H1 (cell line): ENCODE data around the gene USP1. TPM values are rescaled to one million over a fixed set of nuclear protein-coding genes. Genes with fewer than 3 reads are reported as not detected.

Experiments used
- CTCF ChIA-PET: fragments of 300-600 bp; sonication (Branson Sonifier 250); formaldehyde crosslinking; loops from one replicate; lab custom pipeline; 2021; ENCODE audit not compliant: partially characterized antibody; lab: Charles Lee
- POLR2A ChIA-PET: fragments of 300-600 bp; sonication (Branson Sonifier 250); formaldehyde crosslinking; loops from one replicate; lab custom pipeline; 2021; ENCODE audit warnings: inconsistent platforms; ENCODE audit not compliant: partially characterized antibody; lab: Charles Lee
- DNase-seq, 2 experiments: peaks; one replicate each; pipeline versions ENCODE4 v3.0.0 to v3.0.0-alpha.2; 2010 to 2022; ENCODE audit warnings: low spot score in 2 of 2, low read depth in 1 of 2, mixed read lengths in 1 of 2
- FAIRE-seq: peaks from 2 replicates; lab custom pipeline; 2011; peaks lifted over from hg19 to GRCh38; lab: Jason Lieb, UNC
- H2AFZ ChIP-seq: 2 replicates; pipeline ENCODE4 v1.8.1; 2012; ENCODE audit warnings: low read length, inconsistent platforms
- H2AK5ac ChIP-seq: 2 replicates; pipeline ENCODE4 v1.6.1; 2013; ENCODE audit warnings: low read depth, low read length
- H2BK120ac ChIP-seq: replicated peaks from 2 replicates; pipeline ENCODE3; 2013; ENCODE audit warnings: low read depth, low read length, inconsistent platforms
- H2BK12ac ChIP-seq: 2 replicates; pipeline ENCODE4 v1.6.1; 2013; ENCODE audit warnings: low read depth, low read length
- H2BK15ac ChIP-seq: 2 replicates; pipeline ENCODE4 v1.6.1; 2013; ENCODE audit warnings: low read length
- H2BK20ac ChIP-seq: 2 replicates; pipeline ENCODE4 v1.6.1; 2013; ENCODE audit warnings: low read length
- H2BK5ac ChIP-seq: 2 replicates; pipeline ENCODE4 v1.6.1; 2013; ENCODE audit warnings: low read depth, low read length
- H3K14ac ChIP-seq: 2 replicates; pipeline ENCODE4 v1.6.1; 2013; ENCODE audit warnings: inconsistent platforms; ENCODE audit not compliant: insufficient read length
- H3K18ac ChIP-seq: 2 replicates; pipeline ENCODE4 v1.6.1; 2013; ENCODE audit warnings: low read length; ENCODE audit errors: extremely low read depth
- H3K23ac ChIP-seq: 2 replicates; pipeline ENCODE4 v1.6.1; 2013; ENCODE audit warnings: inconsistent platforms; ENCODE audit not compliant: insufficient read length
- H3K23me2 ChIP-seq: 2 replicates; pipeline ENCODE4 v1.6.1; 2013; ENCODE audit warnings: low read depth, low read length
- H3K27ac ChIP-seq: 2 replicates; pipeline ENCODE4 v1.6.1; 2011; ENCODE audit warnings: low read depth, low read length, inconsistent platforms
- H3K27me3 ChIP-seq, 4 experiments: replicated peaks in 1 of 4; 1 replicate in 1 of 4; 2 replicates in 3 of 4; pipeline versions ENCODE4 v1.6.1 to v1.8.1; 2011 to 2013; ENCODE audit warnings: low read length in 3 of 4, mild to moderate bottlenecking in 3 of 4, inconsistent platforms in 2 of 4, mixed read lengths in 2 of 4, moderate library complexity in 1 of 4; ENCODE audit not compliant: control insufficient read depth in 3 of 4, insufficient read depth in 3 of 4; ENCODE audit errors: extremely low read depth in 1 of 4
- H3K36me3 ChIP-seq, 4 experiments: 2 replicates each; pipeline versions ENCODE4 v1.6.1 to v1.8.1; 2011 to 2013; ENCODE audit warnings: mild to moderate bottlenecking in 4 of 4, low read length in 3 of 4, moderate library complexity in 2 of 4, control low read depth in 1 of 4, inconsistent platforms in 1 of 4; ENCODE audit not compliant: insufficient read depth in 4 of 4, control insufficient read depth in 2 of 4
- H3K4ac ChIP-seq: replicated peaks from 2 replicates; pipeline ENCODE3; 2013; ENCODE audit warnings: low read length, low read depth, mixed read lengths, inconsistent platforms; ENCODE audit not compliant: insufficient read length
- H3K4me1 ChIP-seq, 4 experiments: replicated peaks in 1 of 4; 1 replicate in 1 of 4; 2 replicates in 3 of 4; pipeline versions ENCODE4 v1.6.1 to v1.8.1; 2011 to 2013; ENCODE audit warnings: low read length in 3 of 4, inconsistent platforms in 2 of 4, mixed read lengths in 1 of 4; ENCODE audit not compliant: insufficient read depth in 4 of 4, control insufficient read depth in 3 of 4
- H3K4me2 ChIP-seq, 2 experiments: 2 replicates each; pipeline versions ENCODE4 v1.6.1 to v1.8.1; 2011 to 2013; ENCODE audit warnings: low read depth in 2 of 2, low read length in 2 of 2, control low read depth in 1 of 2, inconsistent platforms in 1 of 2, mild to moderate bottlenecking in 1 of 2; ENCODE audit not compliant: insufficient read depth in 1 of 2
- H3K4me3 ChIP-seq, 4 experiments: fragments of 200-600, 300-600 bp in 1 of 4; sonication (generic), shearing (Covaris generic), sonication (Bioruptor Twin) in 1 of 4; 2 replicates each; pipeline versions ENCODE4 v1.5.1 to v1.8.1; 2011 to 2016; ENCODE audit warnings: low read length in 4 of 4, low read depth in 3 of 4, control low read depth in 2 of 4, inconsistent platforms in 2 of 4, mild to moderate bottlenecking in 2 of 4, mixed read lengths in 1 of 4, moderate library complexity in 1 of 4; ENCODE audit not compliant: insufficient read depth in 2 of 4; ENCODE audit errors: extremely low read depth in 1 of 4
- H3K56ac ChIP-seq: replicated peaks from 2 replicates; pipeline ENCODE3; 2013; ENCODE audit warnings: low read depth, mild to moderate bottlenecking, mixed read lengths, low read length, inconsistent platforms; ENCODE audit not compliant: insufficient read length
- H3K79me1 ChIP-seq: 2 replicates; pipeline ENCODE4 v1.6.1; 2013; ENCODE audit warnings: low read depth, low read length, control low read depth
- H3K79me2 ChIP-seq, 2 experiments: 2 replicates each; pipeline versions ENCODE4 v1.6.1 to v1.8.1; 2012 to 2013; ENCODE audit warnings: low read length in 2 of 2, mild to moderate bottlenecking in 2 of 2, inconsistent platforms in 1 of 2; ENCODE audit not compliant: insufficient read depth in 2 of 2, control insufficient read depth in 1 of 2
- H3K9ac ChIP-seq, 4 experiments: replicated peaks in 1 of 4; 1 replicate in 1 of 4; 2 replicates in 3 of 4; pipeline versions ENCODE4 v1.6.1 to v1.8.1; 2011 to 2013; ENCODE audit warnings: low read depth in 3 of 4, low read length in 3 of 4, control low read depth in 2 of 4, mild to moderate bottlenecking in 2 of 4, moderate library complexity in 2 of 4, inconsistent platforms in 1 of 4; ENCODE audit errors: extremely low read depth in 1 of 4
- H3K9me3 ChIP-seq, 2 experiments: 2 replicates each; pipeline versions ENCODE4 v1.6.1 to v1.8.1; 2012 to 2013; ENCODE audit warnings: mild to moderate bottlenecking in 2 of 2, moderate library complexity in 2 of 2, control low read depth in 1 of 2, inconsistent platforms in 1 of 2, low read depth in 1 of 2, low read length in 1 of 2, mixed read lengths in 1 of 2; ENCODE audit not compliant: insufficient read depth in 2 of 2
- H4K20me1 ChIP-seq, 2 experiments: replicated peaks in 1 of 2; 2 replicates each; pipeline versions ENCODE3 to v1.8.1; 2011 to 2013; ENCODE audit warnings: inconsistent platforms in 2 of 2, low read length in 2 of 2, mild to moderate bottlenecking in 1 of 2; ENCODE audit not compliant: insufficient read depth in 2 of 2, control insufficient read depth in 1 of 2
- H4K5ac ChIP-seq: 2 replicates; pipeline ENCODE4 v1.6.1; 2013; ENCODE audit warnings: low read length, low read depth, mixed read lengths, inconsistent platforms; ENCODE audit not compliant: insufficient read length
- H4K8ac ChIP-seq: 2 replicates; pipeline ENCODE4 v1.8.0; 2013; ENCODE audit warnings: mild to moderate bottlenecking, moderate library complexity, low read length, inconsistent platforms; ENCODE audit not compliant: insufficient read depth; ENCODE audit errors: extremely low read depth
- H4K91ac ChIP-seq: replicated peaks from 2 replicates; pipeline ENCODE3; 2013; ENCODE audit warnings: low read length, mixed read lengths, inconsistent platforms; ENCODE audit not compliant: insufficient read length
- CEBPB ChIP-seq: IDR thresholded peaks from 2 replicates; pipeline ENCODE4 v1.6.1; 2012; ENCODE audit warnings: low read depth, low read length
- CHD1 ChIP-seq: IDR thresholded peaks from 2 replicates; pipeline ENCODE4 v1.6.1; 2012; ENCODE audit warnings: low read depth, low read length, improper control_type of control experiment
- CHD2 ChIP-seq: IDR thresholded peaks from 2 replicates; pipeline ENCODE4 v1.6.1; 2012; ENCODE audit warnings: low read length, improper control_type of control experiment
- CREB1 ChIP-seq: IDR thresholded peaks from 2 replicates; pipeline ENCODE4 v1.6.1; 2012; ENCODE audit warnings: inconsistent platforms
- PHF8 ChIP-seq: fragments of 200-600 bp; sonication (generic); conservative IDR thresholded peaks from 2 replicates; pipeline ENCODE4 v1.7.1; 2012; ENCODE audit warnings: low read depth, mild to moderate bottlenecking, inconsistent platforms, low read length, moderate library complexity
- SIX5 ChIP-seq: IDR thresholded peaks from 2 replicates; pipeline ENCODE4 v1.6.1; 2011; ENCODE audit warnings: mild to moderate bottlenecking, low read depth, low read length
- SRF ChIP-seq: IDR thresholded peaks from 2 replicates; pipeline ENCODE4 v1.6.1; 2011; ENCODE audit warnings: mild to moderate bottlenecking, low read depth, low read length, moderate library complexity
- ZNF274 ChIP-seq: IDR thresholded peaks from 2 replicates; pipeline ENCODE4 v1.7.0; 2012; ENCODE audit warnings: low read length, borderline replicate concordance; ENCODE audit errors: extremely low read depth
- WGBS, 2 experiments: shearing (Covaris generic) in 1 of 2; methylation state at CpG; one replicate each; pipeline versions ENCODE4 v1.1.6 to v1.1.7; 2013 to 2015; ENCODE audit warnings: low lambda C conversion rate in 2 of 2, mixed read lengths in 2 of 2, inconsistent platforms in 1 of 2, low coverage in 1 of 2, missing lambda C conversion rate in 1 of 2; ENCODE audit not compliant: insufficient replicate concordance in 2 of 2, insufficient coverage in 1 of 2, insufficient read length in 1 of 2; ENCODE audit errors: extremely low coverage in 1 of 2, missing lambda C conversion rate in 1 of 2; 5-methylcytosine and 5-hydroxymethylcytosine counted together
- polyA plus RNA-seq, 7 experiments: library from polyadenylated mRNA; depleted of rRNA in 3 of 7; stranded (reverse) in 5 of 7; unstranded in 2 of 7; fragments of >200 nt in 5 of 7; fragments of 200-250 nt in 2 of 7; gene quantifications; 1 replicate in 5 of 7; 2 replicates in 1 of 7; 4 replicates in 1 of 7; pipeline versions ENCODE4 v1.2.1 to v1.2.3, GENCODE V29; 2011 to 2013; ENCODE audit warnings: missing spikeins in 2 of 7, mixed read lengths in 2 of 7
- total RNA-seq: library from RNA; stranded (reverse); fragmentation: NEBNext Ultra II Directional; extraction: Animal tissue kit (Norgen Biotek cat#: 25700); gene quantifications from 2 replicates; pipeline ENCODE4 v1.2.1, GENCODE V29; 2021
- TF ChIP-seq, protein P1 (sequence below): IDR thresholded peaks from 2 replicates; pipeline ENCODE4 v1.6.1; 2012; ENCODE audit warnings: inconsistent platforms
- TF ChIP-seq, protein P2 (sequence below), 3 experiments: IDR thresholded peaks; 1 replicate in 2 of 3; 2 replicates in 1 of 3; pipeline versions ENCODE4 v1.5.1 to v1.6.1; 2011; ENCODE audit warnings: low read length in 3 of 3, mild to moderate bottlenecking in 3 of 3, inconsistent platforms in 2 of 3, low read depth in 1 of 3, moderate library complexity in 1 of 3; ENCODE audit not compliant: insufficient read depth in 1 of 3; ENCODE audit errors: control extremely low read depth in 1 of 3

USP1 gene
- total and polyA plus RNA-seq, 2 of the 8 experiments (the other 6 are each of a cell fraction or from before 2014, with no cell fraction given): 9.1 to 49.6 TPM

GRCh38 chr1:62417351-62417999 is 19.4 kb upstream of the USP1 start:
- peaks cover 0 to 3% (median 0%) of the 10 kb centered on the region in 4 experiments; a peak in 1 of 7 replicates for H3K4me1 ChIP-seq
- no peak overlapping the region for H4K91ac ChIP-seq
- no peak for TF ChIP-seq PHF8
- TF ChIP-seq, protein P1, sequence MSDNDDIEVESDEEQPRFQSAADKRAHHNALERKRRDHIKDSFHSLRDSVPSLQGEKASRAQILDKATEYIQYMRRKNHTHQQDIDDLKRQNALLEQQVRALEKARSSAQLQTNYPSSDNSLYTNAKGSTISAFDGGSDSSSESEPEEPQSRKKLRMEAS: no peak
- TF ChIP-seq CEBPB: no peak
- TF ChIP-seq SIX5: no peak
- TF ChIP-seq CHD2: no peak
- no peak for TF ChIP-seq SRF
- TF ChIP-seq CREB1: no peak
- TF ChIP-seq, protein P2, sequence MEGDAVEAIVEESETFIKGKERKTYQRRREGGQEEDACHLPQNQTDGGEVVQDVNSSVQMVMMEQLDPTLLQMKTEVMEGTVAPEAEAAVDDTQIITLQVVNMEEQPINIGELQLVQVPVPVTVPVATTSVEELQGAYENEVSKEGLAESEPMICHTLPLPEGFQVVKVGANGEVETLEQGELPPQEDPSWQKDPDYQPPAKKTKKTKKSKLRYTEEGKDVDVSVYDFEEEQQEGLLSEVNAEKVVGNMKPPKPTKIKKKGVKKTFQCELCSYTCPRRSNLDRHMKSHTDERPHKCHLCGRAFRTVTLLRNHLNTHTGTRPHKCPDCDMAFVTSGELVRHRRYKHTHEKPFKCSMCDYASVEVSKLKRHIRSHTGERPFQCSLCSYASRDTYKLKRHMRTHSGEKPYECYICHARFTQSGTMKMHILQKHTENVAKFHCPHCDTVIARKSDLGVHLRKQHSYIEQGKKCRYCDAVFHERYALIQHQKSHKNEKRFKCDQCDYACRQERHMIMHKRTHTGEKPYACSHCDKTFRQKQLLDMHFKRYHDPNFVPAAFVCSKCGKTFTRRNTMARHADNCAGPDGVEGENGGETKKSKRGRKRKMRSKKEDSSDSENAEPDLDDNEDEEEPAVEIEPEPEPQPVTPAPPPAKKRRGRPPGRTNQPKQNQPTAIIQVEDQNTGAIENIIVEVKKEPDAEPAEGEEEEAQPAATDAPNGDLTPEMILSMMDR (IDR thresholded peaks at IDR 0.05; ENCODE audit: control extremely low read depth in 1 of 3, insufficient read depth in 1 of 3, low read depth in 1 of 3, low read length in 3 of 3): no peak
- TF ChIP-seq ZNF274: no peak
- no peak for TF ChIP-seq CHD1
- TF ChIP-seq, all 59 proteins: peak for 0
- H3K18ac ChIP-seq: no peak overlapping the region
- CTCF ChIA-PET: interaction anchor here (0.6 to 1.9 kb wide), 6 partner anchors 11 to 285 kb away, joined by 3 to 6 read pairs (median 3); no protein-coding TSS in a partner anchor
- no peak overlapping the region for H4K5ac ChIP-seq
- H3K23ac ChIP-seq: no peak overlapping the region
- no peak for DNase-seq
- H2BK120ac ChIP-seq: no peak overlapping the region
- H3K79me2 ChIP-seq: no peaks in the 10 kb centered on the region
- no peaks in the 10 kb centered on the region for H3K23me2 ChIP-seq
- H3K36me3 ChIP-seq: no peaks in the 10 kb centered on the region
- no peak overlapping the region for H4K8ac ChIP-seq
- H4K20me1 ChIP-seq: no peaks in the 10 kb centered on the region
- H3K4me2 ChIP-seq: no peak overlapping the region
- H3K9ac ChIP-seq: no peak overlapping the region
- no peaks in the 10 kb centered on the region for H3K9me3 ChIP-seq
- no peaks in the 10 kb centered on the region for H3K79me1 ChIP-seq
- no peak overlapping the region for H2BK15ac ChIP-seq
- no peak for FAIRE-seq
- H2BK12ac ChIP-seq: no peak overlapping the region
- WGBS, 2 experiments: 97% methylated on average over 2 of the region's 2 CpGs; no CpG with 5 or more reads in 1 of the 2 experiments
- H2BK20ac ChIP-seq: no peak overlapping the region
- H2AK5ac ChIP-seq: no peak overlapping the region
- H2BK5ac ChIP-seq: no peak overlapping the region
- no peak overlapping the region for H2AFZ ChIP-seq
- H3K27ac ChIP-seq: no peak overlapping the region
- H3K14ac ChIP-seq: no peak overlapping the region
- H3K56ac ChIP-seq: no peak overlapping the region
- H3K4ac ChIP-seq: no peak overlapping the region
- no peak overlapping the region for H3K4me3 ChIP-seq
- no peaks in the 10 kb centered on the region for H3K27me3 ChIP-seq
- POLR2A ChIA-PET: interaction anchor here (1.8 kb wide), 1 partner anchor 219 kb away, joined by 3 read pairs; no protein-coding TSS in a partner anchor
